HG03558 (cell line): ENCODE data around the gene MRPL10.
"Not testable (repeated sequence)": the region's sequence is repeated elsewhere in the genome, so short reads cannot be mapped to it uniquely, and the experiment has no call there.

ENCODE experiments used
- ATAC-seq: cut with Tn5 transposase; IDR thresholded peaks from one replicate; pipeline ENCODE4 v1.9.1; 2021; ENCODE audit warnings: moderate number of reproducible peaks; ENCODE audit not compliant: unreplicated experiment; ENCODE audit errors: extremely low read depth

MRPL10 gene

DNA sequence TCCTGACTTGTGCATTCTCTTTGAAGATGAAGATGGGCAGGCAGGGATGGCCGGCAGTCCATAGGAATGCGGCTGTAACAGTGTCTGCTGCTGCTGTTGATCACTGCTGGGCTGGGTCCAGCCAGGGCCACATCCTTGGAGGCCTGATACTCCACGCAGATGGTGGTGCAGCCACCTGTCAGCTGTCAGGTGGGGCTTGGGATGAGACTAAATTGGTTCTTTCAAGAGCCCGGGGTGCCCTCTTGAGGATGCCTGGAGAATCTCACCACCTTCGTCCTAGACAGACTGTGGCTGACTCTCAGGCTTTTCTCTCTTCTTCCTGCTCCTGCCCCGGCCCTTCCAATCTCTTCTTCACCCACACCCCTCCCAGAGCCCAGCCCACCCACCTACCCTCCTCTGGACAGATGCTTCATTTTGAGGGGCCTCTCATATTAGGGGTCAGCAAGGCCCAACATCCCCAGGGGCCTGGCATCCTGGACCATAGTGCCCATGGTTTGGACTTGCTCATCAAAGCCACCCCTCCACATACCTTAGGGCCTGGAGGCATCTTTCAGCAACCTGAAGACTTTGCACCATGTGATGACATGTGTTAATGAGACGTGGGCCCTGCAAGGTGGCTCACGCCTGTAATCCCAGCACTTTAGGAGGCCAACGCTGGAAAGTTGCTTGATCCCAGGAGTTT, 28.9 kb downstream of the MRPL10 start:
- no peak for ATAC-seq

DNA sequence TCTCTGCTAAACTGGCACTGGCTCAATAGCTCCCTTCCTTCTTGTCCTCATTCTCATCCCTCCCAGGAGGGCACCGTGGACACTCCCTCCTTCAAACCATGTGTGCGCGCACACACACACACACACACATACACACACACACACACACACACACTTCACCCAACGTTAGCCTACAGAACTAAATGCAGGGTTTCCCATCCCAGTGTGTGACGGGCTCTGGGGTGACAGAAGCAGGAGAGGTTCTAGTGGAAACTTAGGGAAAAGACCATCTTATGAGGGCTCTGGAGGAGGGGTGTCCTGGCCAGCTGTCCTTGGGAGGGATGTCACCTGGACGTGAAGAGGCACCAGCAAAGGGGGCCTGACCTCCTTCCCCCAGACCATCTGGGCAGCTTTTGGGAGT, 29.4 kb downstream of the MRPL10 start:
- no peak for ATAC-seq

DNA sequence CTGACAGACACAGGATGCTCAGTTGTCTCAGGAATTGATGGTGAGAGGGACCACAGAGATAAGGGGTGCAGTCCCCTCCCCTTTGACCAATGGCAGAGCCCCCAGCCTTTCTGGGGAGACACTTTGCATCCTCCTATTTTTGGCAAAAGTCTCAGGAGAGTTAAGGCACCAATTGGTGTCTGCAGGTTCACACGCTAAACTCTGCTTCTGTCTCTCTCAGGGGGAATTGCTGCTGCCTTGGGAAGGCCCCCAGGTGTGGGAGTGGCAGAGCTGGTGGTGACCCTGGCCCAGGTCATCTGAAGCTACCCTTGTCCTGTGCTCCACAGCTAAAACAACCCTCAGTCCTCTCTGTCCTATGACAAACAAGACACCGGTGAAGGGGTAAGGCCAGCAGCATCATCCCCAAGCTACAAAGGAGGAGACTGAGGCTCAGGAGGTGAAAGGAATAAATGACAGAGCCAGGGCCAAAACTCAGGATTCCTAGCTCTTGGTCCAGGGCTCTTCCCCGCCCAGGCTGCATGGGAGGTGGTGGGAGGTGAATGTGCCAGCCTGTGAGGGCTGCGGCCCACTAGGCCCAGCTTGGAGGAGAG, 30.1 kb downstream of the MRPL10 start:
- ATAC-seq: no peak

DNA sequence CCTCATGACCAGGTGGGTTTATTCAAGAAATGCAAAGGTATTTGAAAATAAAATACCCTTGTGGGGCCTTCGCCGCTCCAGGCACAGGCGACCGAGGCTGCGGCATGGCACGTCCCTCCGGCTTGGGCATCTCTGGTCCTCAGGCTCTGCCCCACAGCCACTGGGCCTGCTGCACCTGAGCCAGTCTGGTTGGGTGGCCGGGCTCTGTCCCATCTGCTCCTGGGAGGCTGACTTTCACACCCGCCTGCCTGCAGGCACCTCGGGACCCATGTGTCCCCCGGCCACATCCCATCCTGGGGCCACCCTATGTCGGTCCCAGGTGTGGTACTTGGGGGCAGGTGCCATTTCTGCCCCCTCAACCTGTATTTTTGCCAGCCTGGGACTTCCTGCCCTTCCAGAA, 30.7 kb downstream of the MRPL10 start:
- ATAC-seq: no peak

DNA sequence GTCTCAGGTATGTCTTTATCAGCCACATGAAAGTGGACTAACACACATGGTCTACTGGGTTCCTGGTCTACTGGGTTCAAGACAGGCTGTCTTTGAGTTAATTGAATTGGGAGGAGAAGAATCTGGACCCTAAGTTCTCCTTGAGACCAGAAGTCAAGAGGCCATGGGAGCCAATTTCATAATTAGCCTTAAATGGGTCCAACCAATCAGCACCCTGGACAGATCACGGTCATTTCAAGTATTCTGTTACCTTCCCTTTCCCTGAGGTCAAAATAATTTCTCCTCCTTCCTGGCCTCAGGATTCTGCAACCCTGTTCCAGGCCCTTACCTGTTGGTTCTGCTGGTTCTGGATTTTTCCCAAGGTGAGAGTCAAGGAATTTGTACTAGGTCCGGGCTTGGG, 33.5 kb downstream of the MRPL10 start:
- ATAC-seq: no peak

DNA sequence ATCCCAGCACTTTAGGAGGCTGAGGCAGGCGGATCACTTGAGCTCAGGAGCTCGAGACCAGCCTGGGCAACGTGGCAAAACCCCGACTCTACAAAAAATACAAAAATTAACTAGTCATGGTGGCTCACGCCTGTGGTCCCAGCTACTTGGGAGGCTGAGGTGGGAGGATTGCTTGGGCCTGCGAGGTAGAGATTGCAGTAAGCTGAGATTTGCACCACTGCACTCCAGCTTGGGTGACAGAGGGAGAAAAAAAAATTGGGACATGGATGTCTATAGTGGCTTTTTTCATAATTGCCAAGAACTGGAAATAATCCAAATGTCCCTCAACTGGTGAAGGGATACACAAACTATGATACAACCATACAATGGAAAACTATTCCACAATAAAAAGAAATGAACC, 38.4 kb downstream of the MRPL10 start:
- no peak for ATAC-seq

DNA sequence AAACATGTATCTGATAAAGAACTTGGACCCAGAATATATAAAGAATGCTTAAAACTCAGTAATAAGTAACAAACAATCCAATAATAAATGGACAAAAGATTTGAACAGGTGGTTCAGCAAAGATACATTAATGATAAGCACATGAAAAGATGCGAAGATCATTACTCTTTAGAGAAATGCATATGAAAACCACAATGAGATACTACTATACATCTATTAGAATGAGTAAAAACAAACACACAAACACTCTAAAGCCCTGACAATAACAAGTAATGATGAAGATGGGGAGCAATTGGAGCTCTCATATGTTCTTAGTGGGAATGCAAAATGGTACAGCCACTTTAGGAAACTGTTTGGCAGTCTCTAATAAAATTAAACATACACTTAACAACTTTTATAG, 38.9 kb downstream of the MRPL10 start:
- no peak for ATAC-seq

DNA sequence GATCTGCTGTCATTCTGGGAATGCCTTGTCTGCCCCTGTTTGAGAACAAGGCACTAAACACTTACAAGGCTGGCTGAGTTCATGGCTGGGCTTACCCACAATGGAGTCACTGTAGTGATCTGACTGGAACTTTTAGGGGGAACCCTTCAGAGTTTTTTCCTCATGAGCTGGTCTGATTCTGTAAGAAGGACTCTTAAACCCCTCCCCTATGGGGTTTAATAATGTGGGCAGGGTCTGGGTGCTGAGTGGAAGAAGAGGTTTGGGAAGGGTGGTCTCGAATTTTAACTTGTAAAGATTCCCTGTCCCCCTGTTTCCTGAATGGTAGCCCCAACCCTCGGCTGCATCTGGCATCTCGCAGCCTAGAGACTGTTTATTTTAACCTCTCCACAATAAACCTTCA, 40.3 kb downstream of the MRPL10 start:
- no peak for ATAC-seq

DNA sequence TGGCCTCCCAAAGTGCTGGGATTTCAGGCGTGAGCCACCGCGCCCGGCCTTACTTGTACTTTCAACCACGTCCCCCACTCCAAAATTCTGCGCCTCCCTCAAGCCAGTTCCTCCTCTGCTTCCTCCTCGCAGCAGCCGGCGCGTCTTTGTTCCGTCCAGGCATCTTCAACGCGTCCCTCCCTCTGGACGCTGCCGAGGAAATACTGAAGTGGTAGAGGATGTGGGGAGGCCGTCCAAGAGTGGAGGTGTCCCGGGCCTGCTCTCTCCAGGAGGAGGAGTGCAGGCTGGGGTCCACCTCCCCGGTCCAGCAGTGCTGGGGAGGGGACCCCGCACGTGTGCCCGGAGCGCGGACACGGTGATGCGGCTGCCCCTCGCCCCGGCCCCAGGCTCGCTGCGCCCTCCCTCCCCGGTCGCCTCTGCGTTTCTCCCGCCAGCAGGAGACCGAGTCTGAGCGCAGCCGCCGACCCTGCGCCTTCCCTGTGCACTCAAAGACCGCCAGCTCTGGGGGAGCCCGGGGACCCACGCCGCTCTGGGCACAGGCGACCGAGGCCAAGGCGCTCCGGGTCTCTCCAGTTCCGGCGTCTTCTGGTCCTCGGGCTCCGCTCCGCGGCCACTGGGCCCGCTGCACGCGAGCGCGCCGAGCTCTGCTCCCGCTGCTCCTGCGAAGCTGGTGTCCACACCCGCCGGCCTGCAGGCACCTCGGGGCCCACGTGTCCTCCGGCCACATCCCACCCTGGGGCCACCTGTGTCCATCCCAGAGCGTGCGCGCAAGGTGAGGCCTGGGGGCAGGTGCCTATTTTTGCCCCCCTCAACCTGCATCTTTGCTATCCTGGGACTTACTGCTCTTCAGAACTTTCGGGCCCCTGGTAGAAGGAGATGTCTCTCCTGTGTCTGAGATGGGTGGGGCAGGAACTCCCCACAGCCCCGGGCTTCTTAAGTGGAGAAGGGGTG, 41.5 kb downstream of the MRPL10 start:
- no peak for ATAC-seq

DNA sequence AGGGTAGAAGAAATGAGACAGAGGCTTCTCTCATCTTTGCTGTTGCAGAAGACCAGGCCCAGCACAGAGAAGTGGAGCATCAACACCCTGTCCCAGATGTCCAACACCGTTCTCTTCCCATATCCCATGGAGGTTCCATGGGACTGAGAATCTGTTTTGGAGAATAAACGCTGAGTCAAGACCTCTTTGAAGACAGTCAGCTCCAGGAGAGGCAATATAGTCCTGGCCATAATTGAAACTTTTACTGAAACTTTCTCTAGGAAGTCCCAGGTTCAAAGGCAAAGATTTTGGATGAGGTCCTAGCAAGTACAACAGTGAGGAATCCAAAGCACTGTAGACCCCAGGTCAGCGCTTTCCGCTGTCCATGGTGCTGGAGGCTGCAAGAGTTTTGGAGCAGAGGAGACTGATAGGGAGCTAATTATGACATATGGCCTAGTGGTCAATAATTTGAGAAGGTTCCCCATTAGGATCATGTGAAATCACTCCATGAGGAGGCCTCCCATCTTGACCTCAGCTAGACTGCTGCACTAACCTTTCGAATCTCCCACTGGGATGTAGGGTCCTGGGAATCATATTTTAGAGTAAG, 45.7 kb downstream of the MRPL10 start:
- ATAC-seq: no peak

DNA sequence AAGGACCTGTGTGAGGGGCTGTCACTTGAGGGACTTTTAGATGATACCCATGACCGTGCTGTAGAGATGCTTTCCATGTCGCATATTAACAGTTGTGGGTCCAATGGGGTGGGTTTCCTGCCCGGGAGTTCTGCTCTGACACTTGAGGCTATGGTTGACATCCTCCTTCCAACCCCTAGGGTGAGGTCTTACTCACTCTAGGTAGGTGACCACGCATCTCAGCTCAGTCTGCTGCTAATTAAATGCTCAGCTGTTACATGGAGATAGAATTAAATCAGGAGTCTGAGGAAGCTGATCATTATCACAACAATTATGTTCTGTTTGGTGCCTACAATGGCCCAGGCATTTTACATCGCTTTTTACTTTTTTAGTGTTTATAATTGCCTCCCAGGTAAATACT, 49.9 kb downstream of the MRPL10 start:
- no peak for ATAC-seq

DNA sequence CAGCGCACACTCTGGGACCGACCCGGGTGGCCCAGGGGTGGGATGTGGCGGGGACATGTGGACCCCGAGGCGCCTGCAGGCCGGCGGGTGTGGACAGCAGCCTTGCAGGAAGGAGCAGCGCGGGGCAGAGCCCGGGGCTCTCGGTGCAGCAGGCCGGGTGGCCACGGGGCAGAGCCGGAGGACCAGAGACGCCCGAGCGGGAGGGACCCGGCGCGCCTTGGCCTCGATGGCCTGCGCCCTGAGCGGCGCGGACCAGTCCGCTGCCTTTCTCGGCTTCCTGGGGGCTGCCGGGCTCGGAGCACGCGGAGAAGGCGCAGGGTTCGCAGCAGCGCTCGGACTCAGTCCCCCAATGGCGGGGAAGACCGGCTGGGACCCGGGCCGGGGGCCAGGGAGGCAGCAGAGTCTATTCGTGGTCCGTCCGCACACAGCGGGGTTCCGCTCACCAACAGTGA, 53.1 kb downstream of the MRPL10 start:
- ATAC-seq: no peak

DNA sequence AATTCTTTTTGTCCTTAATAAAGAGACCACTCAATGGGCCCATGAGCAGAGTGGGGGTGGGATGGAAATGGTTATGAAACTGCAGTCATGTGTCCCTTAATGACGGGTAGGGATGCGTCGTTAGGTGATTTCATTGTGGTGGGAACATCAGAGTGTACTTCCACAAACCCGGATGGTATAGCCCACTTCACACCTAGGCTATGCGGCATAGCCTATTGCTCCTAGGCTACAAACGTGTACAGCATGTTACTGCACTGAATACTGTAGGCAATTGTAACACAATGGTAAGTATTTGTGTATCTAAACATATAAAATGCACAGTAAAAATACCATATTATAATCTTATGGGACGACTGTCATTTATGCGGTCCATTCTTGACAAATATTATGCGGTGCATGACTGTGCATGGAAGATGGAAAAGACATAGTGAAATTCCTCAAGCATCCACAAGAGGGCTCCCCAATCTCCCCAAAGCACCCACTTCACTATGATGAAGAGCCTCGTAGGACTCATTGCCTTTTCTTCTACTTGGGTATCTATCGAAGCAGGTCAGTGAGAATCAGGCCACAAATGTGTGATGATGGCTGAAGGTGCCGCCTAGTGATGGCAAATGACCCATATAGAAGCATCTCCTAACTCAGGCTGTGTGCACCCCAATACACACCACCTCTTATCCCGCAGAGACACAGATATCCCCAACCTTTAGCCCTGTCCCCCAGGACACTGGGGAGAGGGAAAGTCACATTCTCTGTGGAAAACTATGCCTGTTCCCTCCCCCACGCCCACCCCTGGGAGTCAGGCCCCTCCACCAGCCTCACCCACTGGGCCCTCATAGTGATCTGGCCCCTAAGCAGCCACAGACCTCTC, 54.8 kb downstream of the MRPL10 start:
- no peak for ATAC-seq

DNA sequence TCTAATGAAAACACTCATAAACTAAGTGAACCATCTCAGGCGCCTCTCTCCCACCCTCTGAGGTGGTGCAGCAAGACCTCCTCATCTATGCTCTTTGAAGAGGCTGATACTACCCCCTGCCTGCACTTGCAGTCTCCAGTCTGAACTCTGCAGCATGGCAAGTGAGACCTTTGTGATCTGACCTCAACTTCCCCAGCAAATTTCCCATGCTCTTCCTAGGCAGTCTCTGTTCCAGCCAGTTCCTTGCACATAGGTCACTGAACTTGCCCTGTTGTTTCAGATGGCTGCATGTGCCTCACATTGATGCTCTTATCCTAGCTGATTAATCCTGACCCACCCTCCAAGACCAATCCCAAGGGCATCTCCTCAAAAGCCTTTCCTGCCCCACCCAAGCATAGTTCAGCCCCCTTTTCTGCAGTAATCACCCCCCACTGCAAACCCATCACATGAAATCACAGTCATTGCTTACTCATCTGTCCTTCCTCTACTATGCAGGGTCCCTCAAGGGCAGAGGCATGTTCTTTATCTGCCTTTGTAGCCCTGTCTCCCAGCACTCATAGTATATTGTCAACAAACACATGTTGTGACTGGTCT, 56.3 kb downstream of the MRPL10 start:
- ATAC-seq: no peak

DNA sequence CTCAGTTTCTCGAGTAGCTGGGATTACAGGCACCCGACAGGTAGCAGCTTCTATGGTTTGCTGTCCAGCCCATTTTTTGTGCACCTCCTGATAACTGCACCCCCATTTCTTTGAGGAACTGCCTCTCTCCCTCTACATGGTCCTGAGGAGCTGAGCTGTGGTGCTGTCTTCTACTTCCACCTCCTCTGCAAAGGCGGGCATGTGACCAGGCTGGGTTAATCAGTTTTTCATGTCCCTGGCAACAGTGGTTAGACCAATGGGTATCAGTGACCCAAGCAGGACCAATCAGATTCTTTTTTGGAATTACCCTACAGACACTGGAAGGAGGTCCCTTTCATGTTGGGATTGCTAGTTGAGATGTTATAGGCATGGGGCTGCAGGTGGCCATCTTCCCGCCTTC, 57.0 kb downstream of the MRPL10 start:
- no peak for ATAC-seq

DNA sequence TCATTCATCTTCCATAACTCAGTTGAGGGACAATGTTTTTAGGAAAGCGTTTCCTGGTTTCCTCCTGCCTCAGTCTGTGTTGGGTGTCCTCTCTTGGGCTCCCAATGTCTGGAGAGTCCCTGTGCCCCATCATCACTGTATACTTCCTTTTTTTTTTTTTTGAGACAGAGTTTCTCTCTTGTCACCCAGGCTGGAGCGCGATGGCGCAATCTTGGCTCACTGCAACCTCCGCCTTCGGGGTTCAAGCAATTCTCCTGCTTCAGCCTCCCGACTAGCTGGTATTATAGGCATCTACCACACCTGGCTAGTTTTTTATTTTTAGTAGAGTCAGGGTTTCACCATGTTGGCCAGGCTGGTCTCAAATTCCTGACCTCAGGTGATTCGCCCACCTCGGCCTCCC, 57.7 kb downstream of the MRPL10 start:
- not testable (repeated sequence) for ATAC-seq
